SIG-M5 (cell line): Measurements from ENCODE around the gene KCNG2.
"Not testable (repeated sequence)": the region's sequence is repeated elsewhere in the genome, so short reads cannot be mapped to it uniquely, and the experiment has no call there.

ENCODE experiments used
- DNase-seq: peaks from one replicate; lab custom pipeline; 2025; lab: John Stamatoyannopoulos, UW

KCNG2 gene

DNA sequence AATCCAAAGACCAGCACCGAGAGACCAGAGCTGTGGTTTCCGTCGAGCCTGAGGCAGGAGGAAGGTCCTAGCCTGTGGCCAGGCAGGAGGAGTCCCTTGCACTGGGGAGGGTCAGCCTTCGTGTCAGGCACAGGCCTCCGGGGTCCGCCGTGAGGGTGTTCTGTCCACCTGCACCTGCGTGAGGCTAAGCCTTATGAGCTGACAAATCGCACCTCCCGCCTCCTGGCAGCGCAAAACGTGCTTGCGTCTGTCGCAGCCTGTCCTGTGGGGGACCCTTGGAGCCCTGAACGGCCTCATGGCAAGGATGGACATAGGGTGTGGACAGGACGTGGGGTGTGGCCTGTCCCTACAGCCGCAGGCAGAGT is 73.3 kb downstream of the KCNG2 start:
- DNase-seq, result no peak

DNA sequence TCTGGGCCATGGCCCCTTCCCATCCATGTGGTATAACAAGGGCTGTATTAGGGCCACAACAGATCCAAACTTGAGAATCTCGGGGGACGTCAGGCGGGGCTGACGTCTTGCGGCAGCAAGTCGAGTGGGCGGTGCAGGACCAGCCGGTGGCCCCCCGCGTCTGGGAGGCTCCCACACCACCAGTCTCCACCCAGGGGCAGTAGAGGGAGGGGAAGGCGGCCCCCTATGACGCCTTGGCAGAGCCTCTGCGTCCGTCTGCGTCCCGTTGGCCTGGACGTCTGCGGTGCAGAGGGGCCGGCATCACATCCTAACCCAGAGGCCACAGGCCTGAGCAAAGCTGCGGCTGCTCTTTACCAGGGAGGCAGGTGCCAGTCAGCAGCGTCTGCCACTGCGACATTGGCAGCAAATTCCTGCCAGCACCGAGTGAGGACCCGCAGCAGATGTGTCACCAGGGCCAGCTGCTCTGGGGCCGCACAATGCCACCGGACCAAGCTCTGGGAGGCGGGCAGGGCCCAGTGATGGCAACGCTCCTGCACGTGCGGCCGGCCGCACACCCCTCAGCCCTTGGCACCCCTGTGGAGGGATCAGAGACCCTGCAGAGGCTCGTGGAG is 73.8 kb downstream of the KCNG2 start:
- no peak for DNase-seq

DNA sequence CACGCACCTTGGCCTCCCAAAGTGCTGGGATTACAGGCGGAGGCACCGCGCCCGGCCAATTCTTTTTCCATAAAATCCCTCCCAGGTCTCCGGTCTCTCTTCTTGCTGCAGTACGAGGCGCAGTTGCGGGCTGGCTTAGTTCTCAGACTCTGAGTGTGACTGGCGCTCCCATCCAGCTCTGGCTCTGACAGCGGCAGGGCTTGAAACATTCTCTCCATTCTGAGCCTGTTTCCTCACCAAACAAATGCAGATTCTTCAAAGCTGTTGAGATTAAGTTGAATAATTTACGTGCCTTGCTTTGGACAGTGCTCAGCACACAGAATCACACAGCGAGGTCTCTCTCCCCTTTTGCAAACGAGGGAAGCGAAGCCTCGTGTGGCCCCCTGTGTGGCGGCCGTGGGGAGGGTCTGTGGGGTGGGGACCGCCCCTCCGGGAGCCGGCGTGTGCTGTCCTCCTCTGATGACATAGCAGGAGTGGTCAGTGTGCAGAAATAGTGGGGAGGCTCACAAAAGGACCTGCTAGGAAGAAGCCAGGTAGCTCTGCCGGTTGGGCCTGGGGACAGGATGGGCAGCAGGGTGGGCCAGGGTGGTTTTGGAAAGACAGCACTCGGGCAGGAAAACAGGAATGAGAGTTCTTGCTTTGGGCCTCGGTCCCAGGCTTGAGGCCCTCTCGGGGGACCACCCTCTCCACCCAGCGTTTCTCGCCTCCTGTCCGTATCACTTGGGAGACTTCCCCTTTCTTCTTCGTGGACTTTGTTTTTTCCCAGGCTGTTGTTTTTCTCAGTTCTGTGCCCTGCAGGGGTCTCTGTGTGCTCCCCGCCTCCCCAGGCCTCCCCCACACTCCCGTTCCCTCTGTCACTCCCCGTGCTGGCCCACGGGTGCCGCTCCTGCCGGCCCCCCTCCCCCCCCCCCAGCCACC is 75.0 kb downstream of the KCNG2 start:
- no peak for DNase-seq

DNA sequence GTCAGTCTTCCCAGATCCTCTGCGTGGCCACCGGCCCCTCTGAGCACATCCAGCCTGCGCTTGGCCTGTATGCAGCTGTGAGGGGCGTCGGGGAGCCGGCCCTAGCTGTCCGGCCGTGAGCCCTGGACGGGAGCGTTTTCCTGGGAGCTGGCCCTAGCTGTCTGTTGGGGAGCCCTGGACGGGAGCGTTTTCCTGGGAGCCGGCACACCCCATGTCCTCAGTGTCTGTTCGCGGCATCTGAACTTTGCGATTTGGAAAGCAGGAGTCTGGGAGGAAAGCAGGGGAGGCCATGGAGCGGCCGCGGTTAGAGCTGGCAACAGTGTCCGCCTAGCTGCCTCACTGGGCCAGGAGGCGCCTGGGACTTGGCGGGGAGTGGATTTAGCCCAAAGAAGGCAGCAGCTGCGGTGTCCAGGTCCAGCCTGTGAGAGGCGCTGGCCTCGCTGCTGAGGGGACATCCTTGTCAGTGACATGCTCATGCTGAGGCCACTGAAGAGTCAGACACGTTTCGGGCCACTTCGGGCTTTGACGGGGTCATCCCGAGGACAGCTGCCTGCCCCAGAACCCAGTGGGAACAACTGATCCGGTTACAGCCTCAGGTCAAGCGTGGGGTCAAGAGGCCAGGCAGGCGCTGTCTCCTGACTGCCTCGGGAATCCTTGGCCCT is 75.8 kb downstream of the KCNG2 start:
- DNase-seq, result no peak

DNA sequence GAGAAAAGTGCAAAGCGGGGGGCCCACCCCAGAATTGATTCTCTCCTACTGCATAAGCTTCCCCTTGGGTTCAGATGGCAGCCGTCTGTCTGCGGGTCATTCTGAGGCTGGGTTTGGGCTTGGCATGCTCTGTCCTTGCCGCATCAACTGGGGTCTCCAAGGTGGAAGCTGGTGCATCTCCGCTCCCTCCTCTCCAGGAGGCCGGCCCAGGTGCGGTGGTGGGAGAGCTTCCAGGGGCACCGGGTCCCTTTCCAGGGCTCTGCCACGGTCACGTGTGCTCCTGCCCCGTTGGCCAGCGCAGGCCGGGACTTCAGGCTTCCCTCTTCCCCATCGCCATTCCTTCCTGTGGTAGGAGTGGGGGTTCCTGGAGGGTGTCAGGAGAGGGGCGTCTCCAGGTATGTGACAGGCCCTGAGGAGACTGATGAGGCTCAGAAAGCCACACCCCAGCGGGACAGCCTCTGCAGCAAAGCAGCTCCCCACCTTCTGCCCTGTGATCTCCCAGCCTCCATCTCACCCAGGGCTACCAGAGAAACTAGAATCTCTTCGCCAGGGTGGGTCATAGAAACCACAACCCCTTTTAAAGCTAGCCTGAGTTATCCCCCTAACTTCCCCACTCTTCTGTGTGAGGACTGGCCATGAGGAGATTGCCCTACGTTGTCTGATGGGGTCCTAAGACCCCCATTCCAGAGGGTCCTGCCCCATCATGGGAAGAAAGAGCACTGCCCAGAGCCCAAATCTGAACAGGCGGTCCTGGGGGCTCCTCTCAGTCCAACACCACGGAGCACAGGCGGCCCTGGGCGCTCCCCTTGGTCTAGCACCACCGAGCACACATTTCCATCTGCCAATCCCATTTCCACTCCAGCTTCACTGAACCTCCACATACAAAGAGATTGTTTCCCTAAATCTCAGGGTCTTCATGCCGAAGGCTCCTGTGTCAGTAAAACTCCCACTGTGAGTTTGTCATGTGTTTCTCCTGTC is 77.1 kb downstream of the KCNG2 start:
- DNase-seq, result no peak

DNA sequence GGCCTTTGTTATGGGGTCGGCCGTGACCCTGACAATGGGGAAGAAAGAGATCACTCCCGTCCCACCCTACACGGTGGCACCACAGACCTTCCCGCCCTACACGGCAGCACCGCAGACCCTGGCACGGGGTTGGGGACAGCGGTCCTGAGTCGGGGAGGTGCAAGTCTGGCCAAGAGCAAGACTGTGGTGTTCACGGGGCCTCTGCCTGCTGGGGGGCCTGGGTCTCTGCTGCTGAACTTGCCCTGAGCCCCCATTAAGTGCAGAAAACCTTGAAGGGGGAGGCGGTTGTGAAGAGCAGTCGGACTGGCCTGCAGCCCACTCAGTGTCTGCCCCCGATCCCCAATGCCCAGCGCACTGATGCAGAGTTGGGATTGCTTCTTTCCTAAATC is 77.8 kb downstream of the KCNG2 start:
- DNase-seq, result no peak

DNA sequence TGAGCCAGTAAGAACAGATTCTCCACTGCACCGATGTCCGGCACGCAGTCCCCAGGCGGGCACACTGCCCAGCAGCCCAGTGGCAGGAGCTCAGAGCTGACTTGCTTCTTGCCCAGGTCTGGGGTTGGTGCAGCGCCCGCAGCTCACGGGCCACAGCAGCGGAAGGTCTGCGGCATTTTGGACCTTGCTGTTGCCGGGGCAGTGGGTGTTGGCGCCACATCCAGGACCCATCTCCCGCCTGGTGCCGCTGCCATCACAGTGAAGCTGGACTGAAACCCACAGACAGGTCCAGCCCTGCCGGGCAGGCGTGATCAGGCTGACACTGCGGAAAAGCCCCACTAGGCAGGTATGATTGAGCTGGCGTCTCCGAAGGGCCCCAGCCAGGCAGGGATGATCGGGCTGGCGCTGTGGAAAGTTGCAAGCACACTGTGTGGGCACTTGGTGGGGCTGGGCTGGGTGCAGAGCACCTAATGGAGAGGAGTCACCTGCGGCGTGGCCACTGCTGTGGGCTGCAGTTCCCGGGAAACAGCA is 78.3 kb downstream of the KCNG2 start:
- DNase-seq, result no peak

DNA sequence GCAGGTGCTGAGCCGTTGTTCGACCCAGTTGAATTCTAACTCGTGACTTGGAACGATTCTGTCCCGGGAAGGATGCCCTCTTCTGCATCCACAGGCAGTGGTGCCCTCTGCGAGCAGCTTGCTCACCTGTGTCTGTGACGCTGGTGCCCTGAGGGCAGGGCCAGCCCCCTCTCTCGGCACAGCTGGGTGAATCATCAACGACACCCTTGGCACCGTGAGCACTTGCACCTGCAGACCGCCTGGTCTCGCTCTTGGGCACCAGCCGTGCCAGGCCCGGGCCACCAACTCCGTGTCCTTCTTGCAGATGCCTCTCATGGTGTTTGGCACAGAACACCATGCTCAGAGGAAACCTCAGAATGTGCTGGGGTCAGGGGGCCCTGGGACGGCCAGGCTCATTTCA is 78.8 kb downstream of the KCNG2 start:
- DNase-seq, result no peak

DNA sequence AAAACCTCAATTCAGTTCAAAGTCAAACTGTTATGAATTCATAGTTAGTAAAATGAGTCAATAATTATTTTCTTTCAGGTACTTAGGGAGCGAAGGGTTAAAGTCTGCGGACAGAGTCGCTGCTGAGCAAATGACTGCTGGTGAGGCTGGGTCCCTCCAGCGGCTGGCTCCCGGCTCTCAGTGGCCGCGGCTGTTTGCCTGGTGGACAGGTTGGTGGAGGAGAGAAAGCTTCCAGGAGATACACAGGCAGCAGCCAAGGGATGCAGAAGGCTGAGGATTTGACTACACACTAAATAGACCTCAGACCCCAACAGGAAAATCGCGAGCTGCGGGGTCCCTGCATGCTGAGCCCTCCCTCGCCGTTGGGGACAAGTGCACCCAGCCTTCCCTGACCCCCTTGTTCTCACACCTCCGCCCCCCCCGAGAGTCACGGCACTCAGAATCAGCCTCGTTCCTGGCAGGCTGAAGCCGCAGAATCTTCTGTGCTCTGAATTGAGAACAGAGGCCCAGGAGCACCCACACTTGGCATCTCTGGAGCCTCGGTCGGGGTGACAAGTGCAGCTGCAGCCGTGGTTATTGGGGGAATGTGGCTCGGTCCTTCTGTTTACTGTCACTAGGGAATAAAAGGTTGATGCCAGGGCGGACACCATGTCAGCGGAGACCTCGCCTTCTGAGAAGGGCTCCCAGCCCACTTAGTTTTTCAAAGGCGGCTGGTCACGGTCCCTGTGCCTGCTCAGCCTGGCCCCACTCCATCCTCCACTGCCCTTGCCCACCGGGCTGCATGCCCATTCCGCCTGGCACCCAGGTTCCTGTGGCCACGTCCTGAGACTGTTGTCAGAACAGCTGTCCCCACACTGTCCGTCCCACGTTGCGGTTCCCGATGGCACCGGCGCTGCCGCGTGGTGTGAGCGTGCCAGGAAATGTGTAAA is 79.7 kb downstream of the KCNG2 start:
- no peak for DNase-seq

DNA sequence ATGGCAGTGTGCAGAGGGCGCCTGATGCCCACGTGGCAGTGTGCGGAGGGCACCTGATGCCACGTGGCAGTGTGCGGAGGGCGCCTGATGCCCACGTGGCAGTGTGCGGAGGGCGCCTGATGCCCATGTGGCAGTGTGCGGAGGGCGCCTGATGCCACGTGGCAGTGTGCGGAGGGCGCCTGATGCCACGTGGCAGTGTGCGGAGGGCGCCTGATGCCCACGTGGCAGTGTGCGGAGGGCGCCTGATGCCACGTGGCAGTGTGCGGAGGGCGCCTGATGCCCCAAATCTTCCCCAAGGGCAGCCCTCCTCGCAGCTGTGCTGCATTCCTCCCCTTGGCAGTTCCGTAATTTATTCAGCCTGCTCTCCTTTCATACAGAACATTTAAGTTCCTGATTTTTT is 80.5 kb downstream of the KCNG2 start:
- not testable (repeated sequence) for DNase-seq

DNA sequence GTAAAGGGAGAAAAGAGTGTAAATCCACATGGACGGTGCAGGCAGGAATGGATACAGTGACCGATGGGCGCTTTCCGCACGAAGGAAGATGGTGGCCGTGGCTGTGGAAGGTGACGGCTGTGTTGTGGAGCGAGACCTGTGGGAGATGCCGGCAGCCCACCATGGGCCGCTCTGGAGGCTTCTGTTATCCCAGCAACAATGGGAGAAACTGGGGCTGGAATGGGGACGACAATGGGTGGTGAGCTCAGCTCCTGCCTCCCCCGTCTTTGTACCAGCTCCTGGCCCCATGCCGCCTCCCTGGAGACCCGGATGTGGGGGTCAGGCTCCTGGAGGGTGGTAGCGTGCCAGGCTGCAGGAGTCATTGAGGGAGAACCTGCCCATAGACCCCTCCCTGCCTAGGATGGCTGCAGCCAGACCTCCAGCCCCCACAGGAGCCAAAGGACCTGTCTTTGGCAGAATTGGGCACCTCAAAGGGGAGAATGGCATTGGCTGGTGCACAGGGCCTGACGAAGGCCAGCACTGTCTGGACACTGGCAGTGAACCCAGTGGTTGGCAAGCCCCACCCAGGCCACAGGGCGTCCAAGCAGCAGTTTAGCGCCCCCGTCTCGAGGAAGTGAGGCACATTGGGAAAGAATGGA is 81.1 kb downstream of the KCNG2 start:
- DNase-seq, result no peak

DNA sequence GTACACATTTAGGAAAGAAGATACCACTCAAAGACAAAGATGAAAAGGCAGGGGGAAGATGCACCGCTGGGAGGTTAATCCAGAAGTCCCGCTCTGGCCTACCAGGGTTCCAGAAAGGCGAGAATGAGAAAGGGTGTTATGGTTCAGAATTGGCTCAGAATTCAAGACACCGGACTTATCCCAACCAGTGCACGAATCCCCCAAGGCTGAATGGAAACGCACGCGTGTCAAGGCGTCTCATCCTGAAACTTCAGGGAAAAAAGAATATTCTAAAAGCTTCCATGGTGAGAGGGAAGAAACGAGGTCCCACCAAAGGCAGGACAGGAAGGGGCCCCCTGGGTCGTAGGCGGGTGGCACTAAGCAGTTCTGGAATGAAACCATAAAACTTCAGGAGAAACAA is 81.8 kb downstream of the KCNG2 start:
- no peak for DNase-seq

DNA sequence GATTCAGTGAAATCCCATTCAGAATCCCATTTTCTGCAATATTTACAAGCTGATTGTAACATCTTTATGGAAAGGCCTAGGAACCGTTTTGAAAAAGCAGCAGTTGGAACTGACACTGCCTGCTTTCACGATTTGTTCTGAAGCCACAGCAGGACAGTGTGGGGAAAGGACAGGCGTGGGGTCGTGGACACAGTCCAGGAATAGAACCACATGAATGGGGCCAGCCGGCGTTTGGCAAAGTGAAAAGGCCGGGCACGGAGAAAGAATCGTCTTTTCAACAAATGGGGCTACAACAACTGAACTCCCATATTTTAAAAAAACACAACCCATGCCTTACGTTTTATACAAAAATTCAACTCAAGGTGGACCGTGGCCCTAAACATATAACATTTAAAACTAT is 84.0 kb downstream of the KCNG2 start:
- no peak for DNase-seq

DNA sequence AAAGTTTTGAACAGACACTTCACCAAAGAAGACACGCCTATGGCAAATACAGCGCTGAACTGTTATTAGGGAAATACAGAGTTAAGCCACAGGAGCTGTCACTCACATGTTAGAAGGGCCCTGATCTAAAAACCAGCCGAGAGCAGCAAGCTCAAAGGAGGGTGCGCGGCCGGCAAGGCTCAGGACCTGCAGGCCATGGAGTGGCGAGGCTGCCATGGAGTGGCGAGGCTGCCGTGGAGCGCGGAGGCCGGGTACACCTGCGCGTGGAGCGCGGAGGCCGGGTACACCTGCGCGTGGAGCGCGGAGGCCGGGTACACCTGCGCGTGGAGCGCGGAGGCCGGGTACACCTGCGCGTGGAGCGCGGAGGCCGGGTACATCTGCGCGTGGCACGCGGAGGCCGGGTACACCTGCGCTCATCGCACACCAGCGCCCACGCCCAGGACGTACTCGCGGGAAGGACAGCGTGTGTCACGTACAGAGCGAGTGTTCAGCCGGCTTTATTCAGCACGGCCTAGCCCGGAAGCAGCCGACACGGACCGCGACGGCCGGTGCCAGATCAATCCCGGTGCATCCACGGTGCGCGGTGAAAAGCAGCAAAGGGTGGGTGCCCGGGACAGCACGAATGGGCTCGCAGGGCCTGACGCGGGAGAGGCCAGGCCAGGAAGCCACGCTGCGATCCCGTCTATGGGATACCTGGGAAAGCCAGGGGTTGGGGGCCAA is 84.9 kb downstream of the KCNG2 start:
- DNase-seq, result no peak

DNA sequence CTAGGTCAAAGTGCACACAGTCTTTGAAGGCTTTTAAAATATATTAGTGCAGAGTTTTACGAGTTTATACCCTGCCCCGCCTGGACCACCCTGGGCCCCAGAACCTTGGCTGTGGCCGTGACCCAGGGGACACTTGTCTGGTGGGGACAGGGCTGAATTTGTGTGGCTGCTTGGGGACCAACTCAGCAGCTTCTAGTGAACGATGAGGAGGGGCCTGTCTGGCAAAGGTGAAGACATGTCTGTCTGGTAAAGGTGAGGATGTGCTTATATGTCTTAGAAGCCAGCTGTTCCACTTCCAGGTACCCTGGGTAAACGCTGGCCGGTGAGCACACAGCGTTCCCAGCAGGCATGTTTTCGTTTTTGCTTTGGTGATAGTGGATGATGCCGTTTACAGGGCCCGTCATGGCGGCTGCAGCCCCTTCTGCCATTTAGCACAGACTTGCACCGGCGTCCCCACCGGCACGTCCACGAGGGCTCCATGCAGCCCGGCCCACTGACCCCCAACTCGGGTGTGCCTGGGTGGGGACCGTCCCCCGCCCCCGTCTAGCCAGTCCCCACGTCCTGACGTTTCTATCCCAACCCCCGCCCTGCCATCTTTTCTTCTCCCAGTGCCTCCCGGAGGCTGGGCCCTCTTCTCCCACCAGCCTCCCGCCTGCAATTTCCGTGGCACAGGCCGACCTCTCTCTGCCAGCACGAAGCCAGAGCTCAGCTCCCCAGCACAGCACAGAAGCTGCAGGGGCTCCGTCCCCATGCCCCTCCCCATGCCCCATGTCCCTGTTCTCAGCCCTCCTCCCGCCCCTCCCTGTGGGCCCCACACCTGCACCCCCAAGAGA is 85.9 kb downstream of the KCNG2 start:
- no peak for DNase-seq

DNA sequence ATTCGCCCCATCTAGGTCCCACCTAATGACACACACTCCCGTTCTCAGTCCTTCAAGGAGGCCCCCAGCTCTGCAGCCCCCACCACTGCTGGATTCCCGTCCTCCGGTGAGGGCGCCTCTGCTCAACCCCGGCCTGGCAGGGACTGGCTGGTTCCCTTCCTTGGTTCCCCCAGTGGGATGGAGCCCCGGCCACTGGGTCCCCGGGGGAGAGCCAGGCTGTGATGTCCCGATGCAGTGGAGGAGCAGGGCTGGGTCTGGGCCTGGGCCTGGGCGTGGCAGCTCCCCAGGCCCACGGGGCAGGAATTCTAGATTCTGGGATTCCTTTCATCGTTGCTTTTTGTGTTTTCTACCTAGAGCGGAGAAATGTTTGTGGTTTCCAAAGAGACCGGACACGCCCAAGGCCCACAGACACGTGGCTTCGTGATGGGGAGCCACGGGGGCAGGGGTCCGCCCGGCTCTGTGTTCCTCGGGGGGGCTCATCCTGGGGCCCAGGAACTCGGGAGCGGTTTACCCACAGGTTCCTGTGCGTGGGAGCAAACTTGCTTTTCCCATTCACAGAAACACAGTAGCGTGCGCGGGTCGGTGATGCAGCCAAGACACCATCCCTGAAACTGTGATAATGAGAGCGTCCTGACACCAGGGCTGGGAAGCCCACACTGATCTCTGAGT is 86.7 kb downstream of the KCNG2 start:
- DNase-seq, result no peak

DNA sequence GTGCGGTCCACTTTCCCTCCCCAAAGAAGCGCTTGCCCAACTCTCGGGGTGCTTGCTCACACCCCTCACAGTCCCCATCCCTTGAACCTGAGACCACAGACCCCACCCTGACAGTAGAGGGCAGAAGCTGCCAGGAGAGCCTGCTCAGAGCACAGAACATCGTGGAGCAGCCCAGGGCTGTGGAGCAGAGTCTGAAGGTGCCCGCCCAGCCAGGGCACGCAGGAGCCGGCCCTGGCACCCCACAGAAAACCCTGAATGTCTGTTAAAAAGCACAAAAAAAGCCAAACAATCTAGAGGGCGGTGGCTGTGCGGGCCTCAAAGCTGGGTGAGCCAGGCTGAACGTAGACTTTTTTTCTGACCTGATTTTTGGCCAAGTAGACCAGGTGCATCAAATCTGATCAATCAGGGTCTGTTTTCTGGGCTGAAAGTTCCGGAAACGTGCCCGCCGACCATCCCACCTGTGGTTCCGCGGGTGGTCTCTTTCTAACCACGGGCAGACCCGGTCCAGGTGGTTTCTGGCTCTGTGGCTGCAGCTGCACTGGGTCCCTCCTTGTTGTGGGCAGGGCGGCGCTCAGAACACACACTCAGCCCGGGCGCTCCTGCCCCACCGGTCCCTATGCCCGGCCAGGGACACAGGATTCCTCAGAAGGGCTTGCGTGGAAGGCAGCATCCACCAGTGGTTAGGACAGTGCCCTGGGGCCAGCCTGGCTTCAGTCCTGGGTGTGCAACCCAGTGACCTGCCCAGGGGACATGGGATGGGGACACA is 87.4 kb downstream of the KCNG2 start:
- DNase-seq, result no peak
